ENCODE data around the gene HERC2. TPM values are rescaled to one million over a fixed set of nuclear protein-coding genes. Genes with fewer than 3 reads are reported as not detected.
"Not testable (repeated sequence)": the region's sequence is repeated elsewhere in the genome, so short reads cannot be mapped to it uniquely, and the experiment has no call there.

Gene HERC2
- total and polyA plus RNA-seq, 2 of the 4 experiments (the other 2 are of a cell fraction) = 20.8 to 28.9 TPM

- H3K4me2 ChIP-seq (ENCODE audit: low read depth, low read length); H4K8ac ChIP-seq (ENCODE audit: low read depth in 2 of 2, low read length in 2 of 2); H3K14ac ChIP-seq (replicated peaks; ENCODE audit: low read depth, low read length); H4K91ac ChIP-seq (ENCODE audit: insufficient read depth, low read depth, low read length); H3K79me1 ChIP-seq (ENCODE audit: low read depth in 1 of 2, low read length in 2 of 2); dilution Hi-C loops (cut with HindIII; ENCODE audit: low sequenced_read_pairs, unreplicated experiment); POLR2A ChIA-PET (ENCODE audit: unreplicated experiment); in situ Hi-C loops (cut with MboI; ENCODE audit: low sequenced_read_pairs); H2AFZ ChIP-seq (replicated peaks; ENCODE audit: low read length, poor library complexity); H2AK5ac ChIP-seq (ENCODE audit: low read depth, low read length); H3K4ac ChIP-seq (ENCODE audit: low read depth, low read length); H2BK20ac ChIP-seq (ENCODE audit: low read depth, low read length); H2AK9ac ChIP-seq (replicated peaks; ENCODE audit: low read depth, low read length, poor library complexity); H3K56ac ChIP-seq (ENCODE audit: extremely low read depth, insufficient read depth, low read length); H3K9me3 ChIP-seq (ENCODE audit: control insufficient read depth, insufficient read depth, low read length); H3K9ac ChIP-seq (ENCODE audit: low read depth, low read length); H3K27me3 ChIP-seq (ENCODE audit: control insufficient read depth, insufficient read depth, low read length); H3K9me1 ChIP-seq (ENCODE audit: insufficient read depth, low read length); H2BK15ac ChIP-seq (ENCODE audit: low read depth, low read length); H2BK120ac ChIP-seq (ENCODE audit: low read depth, low read length); H2BK5ac ChIP-seq (ENCODE audit: low read depth, low read length, poor library complexity, severe bottlenecking); H3K23ac ChIP-seq (ENCODE audit: low read depth, low read length); H3K4me1 ChIP-seq (ENCODE audit: control insufficient read depth, insufficient read depth, low read length); H4K20me1 ChIP-seq (ENCODE audit: insufficient read depth, low read length); H3K18ac ChIP-seq (ENCODE audit: low read depth, low read length); H4K5ac ChIP-seq (ENCODE audit: low read depth, low read length); CTCF ChIA-PET; H3K4me3 ChIP-seq (ENCODE audit: insufficient read depth, low read depth, low read length); BruUV-seq (replicated peaks); H3K27ac ChIP-seq (ENCODE audit: insufficient read depth, low read length); ATAC-seq (ENCODE audit: low read depth); DNase-seq; intact Hi-C loops (cut with micrococcal nuclease): not testable (repeated sequence)
- peaks cover 34% of the 10 kb centered on the region for H3K36me3 ChIP-seq (ENCODE audit: control insufficient read depth, insufficient read depth, low read length)
- 93% methylated on average over 5 of the region's 14 CpGs; no CpG with 5 or more reads in 1 of the 2 experiments for WGBS, 2 experiments (ENCODE audit: extremely low coverage in 2 of 2, insufficient read length in 1 of 2)
Measured at GRCh38 chr15:28216946-28217546, 104.9 kb downstream of the HERC2 start.

- ATAC-seq (ENCODE audit: low read depth); CTCF ChIA-PET; BruUV-seq (replicated peaks): not testable (repeated sequence)
Measured at GRCh38 chr15:28215521-28215920, 106.5 kb downstream of the HERC2 start.

More at GRCh38 chr15:28215521-28215920, 106.5 kb downstream of the HERC2 start:
- H3K4me2 ChIP-seq (ENCODE audit: low read depth, low read length); H4K91ac ChIP-seq (ENCODE audit: insufficient read depth, low read depth, low read length); H3K4me3 ChIP-seq (ENCODE audit: insufficient read depth, low read depth, low read length); H3K9ac ChIP-seq (ENCODE audit: low read depth, low read length); H4K5ac ChIP-seq (ENCODE audit: low read depth, low read length); DNase-seq; H3K4me1 ChIP-seq (ENCODE audit: control insufficient read depth, insufficient read depth, low read length); H3K18ac ChIP-seq (ENCODE audit: low read depth, low read length); H4K8ac ChIP-seq (ENCODE audit: low read depth in 2 of 2, low read length in 2 of 2); H3K27me3 ChIP-seq (ENCODE audit: control insufficient read depth, insufficient read depth, low read length); H3K23ac ChIP-seq (ENCODE audit: low read depth, low read length); H3K9me3 ChIP-seq (ENCODE audit: control insufficient read depth, insufficient read depth, low read length); H2AK5ac ChIP-seq (ENCODE audit: low read depth, low read length); H2BK120ac ChIP-seq (ENCODE audit: low read depth, low read length); H4K20me1 ChIP-seq (ENCODE audit: insufficient read depth, low read length); H3K14ac ChIP-seq (replicated peaks; ENCODE audit: low read depth, low read length); H3K79me1 ChIP-seq (ENCODE audit: low read depth in 1 of 2, low read length in 2 of 2); H3K56ac ChIP-seq (ENCODE audit: extremely low read depth, insufficient read depth, low read length); H2AK9ac ChIP-seq (replicated peaks; ENCODE audit: low read depth, low read length, poor library complexity); H3K4ac ChIP-seq (ENCODE audit: low read depth, low read length); H3K27ac ChIP-seq (ENCODE audit: insufficient read depth, low read length); intact Hi-C loops (cut with micrococcal nuclease); dilution Hi-C loops (cut with HindIII; ENCODE audit: low sequenced_read_pairs, unreplicated experiment); H2AFZ ChIP-seq (replicated peaks; ENCODE audit: low read length, poor library complexity); in situ Hi-C loops (cut with MboI; ENCODE audit: low sequenced_read_pairs); H2BK5ac ChIP-seq (ENCODE audit: low read depth, low read length, poor library complexity, severe bottlenecking); H3K9me1 ChIP-seq (ENCODE audit: insufficient read depth, low read length); H2BK20ac ChIP-seq (ENCODE audit: low read depth, low read length); H2BK15ac ChIP-seq (ENCODE audit: low read depth, low read length): not testable (repeated sequence)
- no CpG with 5 or more reads among the region's 14 CpGs for WGBS, 2 experiments (ENCODE audit: extremely low coverage in 2 of 2, insufficient read length in 1 of 2)
- H3K36me3 ChIP-seq (ENCODE audit: control insufficient read depth, insufficient read depth, low read length) = peaks cover 36% of the 10 kb centered on the region
- POLR2A ChIA-PET (ENCODE audit: unreplicated experiment) = interaction anchor here (0.7 kb wide), 1 partner anchor 1607 kb away, joined by 4 read pairs; no protein-coding TSS in a partner anchor
